IPS-18a (cell line): ENCODE measurements around the gene SLC22A15.
"Not testable (repeated sequence)": the region's sequence is repeated elsewhere in the genome, so short reads cannot be mapped to it uniquely, and the experiment has no call there.

ENCODE experiments used
- H3K27ac ChIP-seq: one replicate; pipeline ENCODE4 v1.5.1; 2013; ENCODE audit warnings: low read length
- H3K27me3 ChIP-seq: one replicate; pipeline ENCODE4 v1.6.1; 2013; ENCODE audit warnings: mild to moderate bottlenecking, low read length; ENCODE audit not compliant: control insufficient read depth, insufficient read depth
- H3K36me3 ChIP-seq: one replicate; pipeline ENCODE4 v1.6.1; 2013; ENCODE audit warnings: low read depth, low read length; ENCODE audit not compliant: control insufficient read depth
- H3K4me1 ChIP-seq: one replicate; pipeline ENCODE4 v1.6.1; 2013; ENCODE audit warnings: low read depth, low read length; ENCODE audit not compliant: control insufficient read depth
- H3K4me3 ChIP-seq: one replicate; pipeline ENCODE4 v1.5.1; 2013; ENCODE audit warnings: low read length
- H3K9ac ChIP-seq: one replicate; pipeline ENCODE4 v1.6.1; 2013; ENCODE audit warnings: mild to moderate bottlenecking, low read length, moderate library complexity
- H3K9me3 ChIP-seq: one replicate; pipeline ENCODE4 v1.6.1; 2013; ENCODE audit warnings: low read depth, low read length; ENCODE audit not compliant: control insufficient read depth

The SLC22A15 gene

GRCh38 chr1:115983584-115983983 is 7.3 kb downstream of the SLC22A15 start:
- Histone ChIP-seq H3K9me3 (no peaks in the 10 kb centered on the region), H3K9ac (no peak overlapping the region), H3K4me1 (no peaks in the 10 kb centered on the region), H3K27me3 (no peaks in the 10 kb centered on the region), H3K36me3 (no peaks in the 10 kb centered on the region), H3K4me3 (no peak overlapping the region), H3K27ac (no peak overlapping the region)

GRCh38 chr1:115987623-115988022 is 11.3 kb downstream of the SLC22A15 start:
- no peak overlapping the region for H3K9ac ChIP-seq
- no peaks in the 10 kb centered on the region for H3K27me3 ChIP-seq
- H3K36me3 ChIP-seq: no peaks in the 10 kb centered on the region
- no peaks in the 10 kb centered on the region for H3K9me3 ChIP-seq
- H3K27ac ChIP-seq: no peak overlapping the region
- H3K4me1 ChIP-seq: no peaks in the 10 kb centered on the region
- H3K4me3 ChIP-seq: no peak overlapping the region

- Histone ChIP-seq H3K9ac (no peak overlapping the region), H3K4me1 (no peaks in the 10 kb centered on the region), H3K36me3 (no peaks in the 10 kb centered on the region), H3K4me3 (no peak overlapping the region), H3K27ac (no peak overlapping the region), H3K9me3 (no peaks in the 10 kb centered on the region), H3K27me3 (no peaks in the 10 kb centered on the region)
These were observed 12.6 kb downstream of the SLC22A15 start for GRCh38 chr1:115988953-115989352.

- H3K36me3 ChIP-seq: no peaks in the 10 kb centered on the region
- no peak overlapping the region for H3K4me3 ChIP-seq
- H3K27me3 ChIP-seq: no peaks in the 10 kb centered on the region
- no peak overlapping the region for H3K9ac ChIP-seq
- H3K27ac ChIP-seq: no peak overlapping the region
- no peaks in the 10 kb centered on the region for H3K4me1 ChIP-seq
- no peaks in the 10 kb centered on the region for H3K9me3 ChIP-seq
These were observed 13.4 kb downstream of the SLC22A15 start for GRCh38 chr1:115989699-115990098.

- no peaks in the 10 kb centered on the region for H3K27me3 ChIP-seq
These were observed 15.6 kb downstream of the SLC22A15 start for GRCh38 chr1:115991909-115992308.

GRCh38 chr1:115997921-115998320 is 21.6 kb downstream of the SLC22A15 start:
- H3K9me3 ChIP-seq, H3K27ac ChIP-seq, H3K36me3 ChIP-seq, H3K9ac ChIP-seq, H3K4me1 ChIP-seq, H3K27me3 ChIP-seq, H3K4me3 ChIP-seq: not testable (repeated sequence)

More at GRCh38 chr1:115991909-115992308, 15.6 kb downstream of the SLC22A15 start:
- Histone ChIP-seq H3K9ac (no peak overlapping the region), H3K27ac (no peak overlapping the region), H3K4me3 (no peak overlapping the region), H3K9me3 (no peaks in the 10 kb centered on the region), H3K36me3 (no peaks in the 10 kb centered on the region), H3K4me1 (no peaks in the 10 kb centered on the region)

- no peak overlapping the region for H3K9ac ChIP-seq
- H3K4me3 ChIP-seq: no peak overlapping the region
- no peaks in the 10 kb centered on the region for H3K27me3 ChIP-seq
- H3K4me1 ChIP-seq: peaks cover 9% of the 10 kb centered on the region
- no peaks in the 10 kb centered on the region for H3K36me3 ChIP-seq
- no peaks in the 10 kb centered on the region for H3K9me3 ChIP-seq
- no peak overlapping the region for H3K27ac ChIP-seq
These were observed 25.6 kb downstream of the SLC22A15 start for GRCh38 chr1:116001739-116002487.

GRCh38 chr1:116002781-116003420 is 26.6 kb downstream of the SLC22A15 start:
- no peak overlapping the region for H3K9ac ChIP-seq
- no peaks in the 10 kb centered on the region for H3K36me3 ChIP-seq
- peaks cover 9% of the 10 kb centered on the region for H3K4me1 ChIP-seq
- H3K4me3 ChIP-seq: no peak overlapping the region
- no peak overlapping the region for H3K27ac ChIP-seq
- H3K27me3 ChIP-seq: no peaks in the 10 kb centered on the region
- no peaks in the 10 kb centered on the region for H3K9me3 ChIP-seq

- Histone ChIP-seq H3K9me3 (no peaks in the 10 kb centered on the region), H3K27ac (no peak overlapping the region), H3K9ac (no peak overlapping the region), H3K27me3 (no peaks in the 10 kb centered on the region), H3K4me3 (no peak overlapping the region), H3K4me1 (peaks cover 9% of the 10 kb centered on the region), H3K36me3 (no peaks in the 10 kb centered on the region)
These were observed 27.5 kb downstream of the SLC22A15 start for GRCh38 chr1:116003823-116004222.

GRCh38 chr1:116006486-116006964 is 30.2 kb downstream of the SLC22A15 start:
- Histone ChIP-seq H3K27me3 (no peaks in the 10 kb centered on the region), H3K4me3 (no peak overlapping the region), H3K36me3 (no peaks in the 10 kb centered on the region), H3K4me1 (peaks cover 9% of the 10 kb centered on the region), H3K27ac (no peak overlapping the region), H3K9me3 (no peaks in the 10 kb centered on the region), H3K9ac (no peak overlapping the region)

GRCh38 chr1:116008656-116009390 is 32.5 kb downstream of the SLC22A15 start:
- no peak overlapping the region for H3K4me3 ChIP-seq

More at GRCh38 chr1:116008656-116009390, 32.5 kb downstream of the SLC22A15 start:
- Histone ChIP-seq H3K36me3 (no peaks in the 10 kb centered on the region), H3K4me1 (peaks cover 5% of the 10 kb centered on the region), H3K27me3 (no peaks in the 10 kb centered on the region), H3K27ac (no peak overlapping the region), H3K9me3 (no peaks in the 10 kb centered on the region), H3K9ac (no peak overlapping the region)
